IPS-15b (cell line): ENCODE results near the gene MOG.
"Not testable (repeated sequence)": the region's sequence is repeated elsewhere in the genome, so short reads cannot be mapped to it uniquely, and the experiment has no call there.

Experiments used
- H3K27me3 ChIP-seq: one replicate; pipeline ENCODE4 v1.6.1; 2013; ENCODE audit warnings: low read length; ENCODE audit not compliant: control insufficient read depth, insufficient read depth
- H3K36me3 ChIP-seq: one replicate; pipeline ENCODE4 v1.6.1; 2013; ENCODE audit warnings: low read length; ENCODE audit not compliant: control insufficient read depth, insufficient read depth
- H3K4me1 ChIP-seq: one replicate; pipeline ENCODE4 v1.6.1; 2013; ENCODE audit warnings: mild to moderate bottlenecking, low read length; ENCODE audit not compliant: control insufficient read depth, insufficient read depth
- H3K4me3 ChIP-seq: one replicate; pipeline ENCODE4 v1.5.1; 2013; ENCODE audit warnings: low read depth, low read length
- H3K9ac ChIP-seq: one replicate; pipeline ENCODE4 v1.6.1; 2013; ENCODE audit warnings: low read depth, mild to moderate bottlenecking, low read length
- H3K9me3 ChIP-seq: one replicate; pipeline ENCODE4 v1.6.1; 2013; ENCODE audit warnings: mild to moderate bottlenecking, low read length; ENCODE audit not compliant: control insufficient read depth, insufficient read depth

The MOG gene

GRCh38 chr6:29649701-29650673 lies 6.9 kb upstream of the MOG start:
- H3K27me3 ChIP-seq: no peaks in the 10 kb centered on the region
- H3K9me3 ChIP-seq: no peaks in the 10 kb centered on the region
- H3K9ac ChIP-seq: peak overlapping the region; percentile 38
- H3K4me1 ChIP-seq: peaks cover 12% of the 10 kb centered on the region
- H3K4me3 ChIP-seq: peak overlapping the region; percentile 73
- no peaks in the 10 kb centered on the region for H3K36me3 ChIP-seq

- H3K9ac ChIP-seq: no peak overlapping the region
These were observed 5.3 kb upstream of the MOG start for GRCh38 chr6:29651413-29652197.

GRCh38 chr6:29652198-29652584 lies 4.7 kb upstream of the MOG start:
- no peaks in the 10 kb centered on the region for H3K9me3 ChIP-seq
- H3K36me3 ChIP-seq: no peaks in the 10 kb centered on the region
- peaks cover 17% of the 10 kb centered on the region for H3K4me1 ChIP-seq
- H3K4me3 ChIP-seq: no peak overlapping the region
- no peak overlapping the region for H3K9ac ChIP-seq
- no peaks in the 10 kb centered on the region for H3K27me3 ChIP-seq

More at GRCh38 chr6:29651413-29652197, 5.3 kb upstream of the MOG start:
- Histone ChIP-seq H3K4me3 (no peak overlapping the region), H3K4me1 (peaks cover 17% of the 10 kb centered on the region), H3K9me3 (no peaks in the 10 kb centered on the region), H3K36me3 (no peaks in the 10 kb centered on the region), H3K27me3 (no peaks in the 10 kb centered on the region)

- no peaks in the 10 kb centered on the region for H3K36me3 ChIP-seq
These were observed 3.3 kb upstream of the MOG start for GRCh38 chr6:29653452-29654038.

GRCh38 chr6:29655658-29656057 lies 1.2 kb upstream of the MOG start:
- Histone ChIP-seq H3K4me3 (no peak overlapping the region), H3K9ac (no peak overlapping the region), H3K9me3 (no peaks in the 10 kb centered on the region), H3K4me1 (peaks cover 5% of the 10 kb centered on the region), H3K36me3 (no peaks in the 10 kb centered on the region), H3K27me3 (no peaks in the 10 kb centered on the region)

More at GRCh38 chr6:29653452-29654038, 3.3 kb upstream of the MOG start:
- no peak overlapping the region for H3K4me3 ChIP-seq
- peaks cover 17% of the 10 kb centered on the region for H3K4me1 ChIP-seq
- no peak overlapping the region for H3K9ac ChIP-seq
- H3K9me3 ChIP-seq: no peaks in the 10 kb centered on the region
- no peaks in the 10 kb centered on the region for H3K27me3 ChIP-seq

- Histone ChIP-seq H3K27me3 (no peaks in the 10 kb centered on the region), H3K4me3 (no peak overlapping the region), H3K4me1 (peaks cover 9% of the 10 kb centered on the region), H3K9ac (no peak overlapping the region), H3K36me3 (no peaks in the 10 kb centered on the region), H3K9me3 (no peaks in the 10 kb centered on the region)
These were observed 735 bp upstream of the MOG start for GRCh38 chr6:29656157-29656556.

- no peaks in the 10 kb centered on the region for H3K9me3 ChIP-seq
- peaks cover 28% of the 10 kb centered on the region for H3K4me1 ChIP-seq
- H3K9ac ChIP-seq: no peak overlapping the region
- H3K4me3 ChIP-seq: peak overlapping the region; percentile 11
- H3K36me3 ChIP-seq: no peaks in the 10 kb centered on the region
- H3K27me3 ChIP-seq: no peaks in the 10 kb centered on the region
These were observed 4.2 kb downstream of the MOG start for GRCh38 chr6:29661071-29661470.

- H3K27me3 ChIP-seq, H3K9ac ChIP-seq, H3K9me3 ChIP-seq, H3K36me3 ChIP-seq: not testable (repeated sequence)
- peaks cover 29% of the 10 kb centered on the region for H3K4me1 ChIP-seq
- H3K4me3 ChIP-seq: peak overlapping the region; percentile 11
These were observed 4.7 kb downstream of the MOG start for GRCh38 chr6:29661502-29662141.

- H3K4me1 ChIP-seq: peaks cover 46% of the 10 kb centered on the region
- no peak overlapping the region for H3K9ac ChIP-seq
- no peak overlapping the region for H3K4me3 ChIP-seq
These were observed 6.6 kb downstream of the MOG start for GRCh38 chr6:29663300-29664042.

GRCh38 chr6:29665942-29666825 lies 9.3 kb downstream of the MOG start:
- Histone ChIP-seq H3K4me1 (peaks cover 42% of the 10 kb centered on the region), H3K36me3 (no peaks in the 10 kb centered on the region), H3K9ac (no peak overlapping the region), H3K27me3 (no peaks in the 10 kb centered on the region), H3K4me3 (no peak overlapping the region), H3K9me3 (no peaks in the 10 kb centered on the region)

More at GRCh38 chr6:29663300-29664042, 6.6 kb downstream of the MOG start:
- H3K27me3 ChIP-seq: no peaks in the 10 kb centered on the region
- H3K9me3 ChIP-seq: no peaks in the 10 kb centered on the region
- H3K36me3 ChIP-seq: no peaks in the 10 kb centered on the region
